ENCODE data around the gene SCN1B.

GRCh38 chr19:35022460-35022859, 7.8 kb upstream of the SCN1B start:
- TF ChIP-seq CTCF (IDR thresholded peaks at IDR 0.05) (no peak), EP300 (IDR thresholded peaks at IDR 0.05) (no peak), POLR2A (IDR thresholded peaks at IDR 0.05; ENCODE audit: low read depth) (no peak), POLR2AphosphoS5 (IDR thresholded peaks at IDR 0.05) (no peak)
